SKM-1 treated with dmso at 0.1 percent for 144 hours (cell line): ENCODE results near the gene WDR62.

ENCODE experiments used
- DNase-seq: peaks from one replicate; lab custom pipeline; 2025; ENCODE audit not compliant: unreplicated experiment; lab: John Stamatoyannopoulos, UW

Gene WDR62

GRCh38 chr19:36139473-36140303, 85.0 kb downstream of the WDR62 start, which contains the start of gene CAPNS1:
Gene CAPNS1 (plus strand): TSS chr19:36140066. CDS start chr19:36141012, 946 bp downstream.
- peak; percentile 89 for DNase-seq

GRCh38 chr19:36140304-36141038, 85.8 kb downstream of the WDR62 start:
- DNase-seq: peak; percentile 18

- peak; percentile 78 for DNase-seq
Observed at GRCh38 chr19:36141039-36141927, 86.6 kb downstream of the WDR62 start.

DNA sequence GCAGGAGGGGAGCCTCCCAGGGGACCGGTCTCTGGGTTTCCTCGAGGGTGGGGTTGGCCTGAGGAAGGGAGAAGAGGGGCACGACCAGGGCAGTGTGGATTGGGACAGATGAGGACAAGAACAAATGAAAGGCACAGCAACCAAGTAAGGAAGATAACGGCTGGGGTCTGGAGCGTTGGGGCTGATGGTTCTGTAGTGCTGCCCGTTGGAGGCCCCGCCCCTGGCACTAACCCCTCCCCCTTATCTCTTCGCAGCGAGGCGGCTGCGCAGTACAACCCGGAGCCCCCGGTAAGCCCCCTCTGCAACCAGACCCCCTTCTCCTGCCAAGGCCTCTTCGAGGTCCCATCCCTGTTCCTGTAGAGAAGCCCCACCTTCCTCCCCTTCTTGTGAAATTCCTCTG, 87.3 kb downstream of the WDR62 start:
- DNase-seq: no peak

GRCh38 chr19:36142496-36142895, 87.8 kb downstream of the WDR62 start:
- DNase-seq: no peak

DNA sequence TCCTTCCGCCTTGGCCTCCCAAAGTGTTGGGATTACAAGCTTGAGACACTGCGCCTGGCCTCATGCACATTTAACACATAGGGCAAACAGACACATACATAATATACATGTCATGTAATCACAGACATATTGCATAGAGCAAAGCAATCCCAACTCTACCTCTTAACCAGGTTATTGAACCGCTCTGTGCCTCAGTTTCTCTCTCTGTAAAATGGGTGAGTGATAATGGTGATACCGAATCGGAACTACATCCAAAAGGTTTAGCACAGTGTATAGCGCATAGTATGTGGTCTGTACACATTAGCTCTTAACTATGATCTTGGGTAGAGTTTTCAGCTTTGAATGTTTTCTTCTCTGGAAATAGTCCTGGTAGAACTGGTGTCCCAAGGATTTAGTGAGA, 89.9 kb downstream of the WDR62 start:
- no peak for DNase-seq

- no peak for DNase-seq
Observed at GRCh38 chr19:36149673-36150406, 95.1 kb downstream of the WDR62 start.

- DNase-seq: no peak
Observed at GRCh38 chr19:36150586-36150985, 95.9 kb downstream of the WDR62 start.

DNA sequence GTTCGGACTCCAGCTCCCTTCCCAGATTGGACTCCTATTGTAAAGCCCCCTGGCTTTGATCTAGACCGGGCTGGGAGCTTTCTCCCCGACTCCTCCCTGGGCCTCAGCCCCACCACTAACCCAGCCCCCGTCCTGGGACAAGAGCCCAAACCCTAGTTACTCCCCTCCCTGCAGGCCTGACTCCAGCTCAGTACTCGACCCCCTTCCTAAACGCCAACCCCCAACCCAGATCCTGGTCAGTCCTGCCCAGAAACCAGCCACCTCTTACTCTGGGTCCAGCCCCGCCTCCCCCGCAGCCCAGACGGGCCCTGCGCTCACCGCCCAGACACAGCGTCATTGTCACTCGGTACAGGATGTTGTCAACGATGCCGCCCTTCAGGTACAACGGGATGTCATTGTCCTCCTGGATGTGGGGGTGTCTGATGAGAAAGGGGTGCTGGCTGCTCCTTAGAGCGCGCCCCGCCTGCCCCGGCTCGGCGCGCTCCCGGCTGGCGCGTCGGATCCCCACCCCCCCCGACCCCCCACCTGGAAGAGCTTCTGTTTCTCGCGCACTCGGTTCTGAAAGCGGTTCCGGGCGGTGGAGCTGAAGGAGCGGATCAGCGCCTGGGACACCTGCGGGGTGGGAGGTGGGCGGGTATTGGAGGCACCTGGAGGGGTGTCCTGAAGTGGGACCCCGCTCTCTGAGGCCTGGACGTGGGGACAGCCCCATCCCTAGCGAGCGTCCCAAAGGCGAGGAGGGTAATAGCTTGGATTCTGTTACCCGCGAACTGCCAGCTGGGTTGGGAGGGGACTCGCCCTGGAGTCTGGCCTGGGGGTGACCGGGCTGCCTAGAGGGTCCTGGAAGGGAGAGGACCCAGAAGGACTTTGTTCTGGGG, 96.7 kb downstream of the WDR62 start:
- no peak for DNase-seq

- no peak for DNase-seq
Observed at GRCh38 chr19:36152019-36152351, 97.3 kb downstream of the WDR62 start.

DNA sequence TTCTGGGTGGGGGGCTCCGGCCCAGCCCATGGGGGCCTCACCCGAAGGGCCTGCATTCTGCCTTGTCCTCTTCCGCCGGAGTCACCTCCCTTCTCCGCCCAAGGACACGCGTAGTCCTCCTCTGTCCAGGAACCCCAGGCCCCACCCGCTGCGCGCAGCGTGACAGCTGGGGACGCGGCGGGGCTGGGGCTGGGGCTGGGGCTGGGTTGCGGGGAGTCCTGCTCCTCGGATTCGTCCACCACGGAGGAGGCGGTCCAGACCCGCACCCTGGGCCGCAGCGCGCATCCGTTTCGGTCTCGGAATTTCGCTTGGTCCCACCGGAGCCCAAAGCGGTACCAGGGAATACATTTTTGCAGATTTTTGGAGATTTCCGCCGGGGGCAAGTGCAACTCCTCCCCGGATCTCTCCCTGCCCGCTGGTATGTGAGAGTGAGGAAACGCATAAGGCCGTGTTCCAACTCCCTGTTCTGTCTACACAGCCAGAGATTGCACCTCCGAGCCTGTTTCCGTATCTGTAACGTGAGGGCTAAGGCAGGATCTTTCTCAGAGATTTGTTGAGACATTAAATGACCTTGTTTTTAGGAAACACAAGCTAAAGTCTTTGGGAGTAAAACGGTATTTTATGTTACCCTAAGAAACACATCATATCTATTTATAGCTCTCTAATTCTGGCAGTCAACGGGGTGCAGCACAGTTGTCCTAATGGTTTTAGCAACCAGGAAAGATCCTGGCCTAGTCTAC, 97.8 kb downstream of the WDR62 start, which contains the start of gene COX7A1:
Gene COX7A1 (minus strand): TSS at position 96 of the 740 bp plus-strand sequence. CDS start 40 bp downstream, at position 56.
- no peak for DNase-seq

GRCh38 chr19:36153126-36153525, 98.4 kb downstream of the WDR62 start:
- no peak for DNase-seq
